Gastrocnemius medialis (tissue), 4 donors: ENCODE results near the gene DIO1.

Experiments
- CTCF ChIP-seq, 5 experiments: fragments of 450-650 bp in 3 of 5; fragments of 200-600 bp in 2 of 5; sonication (generic) in 2 of 5; IDR thresholded peaks in 4 of 5; conservative IDR thresholded peaks in 1 of 5; 1 replicate in 4 of 5; 2 replicates in 1 of 5; pipeline ENCODE4 v1.5.1; 2016 to 2019; ENCODE audit warnings: antibody characterized with exemption in 5 of 5, mild to moderate bottlenecking in 3 of 5, moderate library complexity in 3 of 5
- POLR2A ChIP-seq, 2 donors: fragments of 450-650 bp; IDR thresholded peaks; one replicate each; pipeline ENCODE4 v1.6.1; 2017; ENCODE audit warnings: antibody characterized with exemption in 2 of 2, mild to moderate bottlenecking in 2 of 2, moderate library complexity in 2 of 2

GRCh38 chr1:53911442-53911841, 17.5 kb downstream of the DIO1 start:
- TF ChIP-seq CTCF (IDR thresholded peaks at IDR 0.05 in 4 of 5, conservative IDR thresholded peaks at IDR 0.05 in 1 of 5) (no peak), POLR2A (IDR thresholded peaks at IDR 0.05) (no peak)
